GM20000 (cell line): ENCODE measurements around the gene VPS13A.

Experiments used
- DNase-seq: peaks from one replicate; pipeline ENCODE4 v3.0.0; 2012; ENCODE audit warnings: low spot score
- TF ChIP-seq, protein P1 (sequence below): IDR thresholded peaks from 2 replicates; pipeline ENCODE4 v1.5.1; 2012; ENCODE audit warnings: mild to moderate bottlenecking, control low read depth; ENCODE audit errors: extremely low read depth, missing control alignments

VPS13A gene

GRCh38 chr9:77422969-77423368 is 245.6 kb downstream of the VPS13A start:
- TF ChIP-seq, protein P1, sequence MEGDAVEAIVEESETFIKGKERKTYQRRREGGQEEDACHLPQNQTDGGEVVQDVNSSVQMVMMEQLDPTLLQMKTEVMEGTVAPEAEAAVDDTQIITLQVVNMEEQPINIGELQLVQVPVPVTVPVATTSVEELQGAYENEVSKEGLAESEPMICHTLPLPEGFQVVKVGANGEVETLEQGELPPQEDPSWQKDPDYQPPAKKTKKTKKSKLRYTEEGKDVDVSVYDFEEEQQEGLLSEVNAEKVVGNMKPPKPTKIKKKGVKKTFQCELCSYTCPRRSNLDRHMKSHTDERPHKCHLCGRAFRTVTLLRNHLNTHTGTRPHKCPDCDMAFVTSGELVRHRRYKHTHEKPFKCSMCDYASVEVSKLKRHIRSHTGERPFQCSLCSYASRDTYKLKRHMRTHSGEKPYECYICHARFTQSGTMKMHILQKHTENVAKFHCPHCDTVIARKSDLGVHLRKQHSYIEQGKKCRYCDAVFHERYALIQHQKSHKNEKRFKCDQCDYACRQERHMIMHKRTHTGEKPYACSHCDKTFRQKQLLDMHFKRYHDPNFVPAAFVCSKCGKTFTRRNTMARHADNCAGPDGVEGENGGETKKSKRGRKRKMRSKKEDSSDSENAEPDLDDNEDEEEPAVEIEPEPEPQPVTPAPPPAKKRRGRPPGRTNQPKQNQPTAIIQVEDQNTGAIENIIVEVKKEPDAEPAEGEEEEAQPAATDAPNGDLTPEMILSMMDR = no peak
- DNase-seq = no peak

DNA sequence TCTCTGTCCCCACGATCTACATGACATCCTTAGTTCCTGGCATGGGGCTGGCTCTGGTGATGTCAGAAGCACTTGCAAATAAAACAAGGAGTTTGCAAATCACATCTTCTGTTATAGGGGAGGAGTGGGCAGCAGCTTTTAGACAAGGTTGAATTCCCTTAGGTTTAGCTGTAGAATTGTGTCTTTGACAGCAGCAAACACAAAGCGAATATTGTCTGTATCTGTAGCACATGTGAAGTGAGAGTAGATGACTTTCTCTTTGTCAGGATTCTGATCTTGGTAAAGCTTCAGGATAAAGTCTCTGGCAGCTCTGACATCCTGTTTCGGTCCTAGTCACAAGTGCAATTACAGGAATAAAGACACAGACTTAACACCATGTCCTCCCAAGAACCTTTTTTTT is 246.5 kb downstream of the VPS13A start:
- DNase-seq = no peak
- TF ChIP-seq, protein P1 = no peak

- DNase-seq = no peak
- TF ChIP-seq, protein P1 = no peak
Measured at GRCh38 chr9:77424993-77425392, 247.7 kb downstream of the VPS13A start.

GRCh38 chr9:77426712-77427111 is 249.4 kb downstream of the VPS13A start:
- TF ChIP-seq, protein P1 = no peak
- DNase-seq = no peak

DNA sequence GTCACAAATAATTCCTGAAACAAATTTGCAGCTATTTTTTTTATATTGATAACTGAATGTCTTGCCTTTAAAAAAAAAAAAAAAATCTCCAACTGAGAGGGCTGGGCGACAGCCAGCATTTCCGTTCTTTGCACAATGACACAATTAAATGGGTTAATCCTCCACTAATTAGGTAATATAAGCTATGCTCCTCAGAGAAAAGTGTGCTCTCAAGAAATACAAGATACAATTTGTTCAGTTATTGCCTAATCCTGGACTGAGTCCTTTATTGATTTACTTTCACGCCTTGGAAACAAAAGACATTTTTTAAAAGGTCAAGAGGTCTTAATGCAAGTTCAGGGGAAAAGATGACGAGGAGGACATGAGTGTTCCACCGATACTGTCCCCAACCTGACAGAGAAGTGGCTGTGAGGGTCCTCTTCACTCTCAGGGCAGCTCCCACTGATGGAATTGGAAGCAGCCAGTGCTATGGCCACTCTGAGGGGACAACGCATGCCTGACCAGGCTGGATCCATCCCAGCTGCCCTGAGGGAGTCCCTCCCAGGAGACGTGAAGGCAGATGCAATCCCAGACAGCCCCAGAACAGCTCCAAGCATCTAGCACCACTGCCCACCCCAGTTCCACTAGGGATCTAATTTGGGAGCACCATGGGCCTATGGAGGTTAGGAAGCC is 250.1 kb downstream of the VPS13A start:
- no peak for DNase-seq
- TF ChIP-seq, protein P1 = no peak

- no peak for DNase-seq
- TF ChIP-seq, protein P1 = no peak
Measured at GRCh38 chr9:77429928-77430327, 252.6 kb downstream of the VPS13A start.

GRCh38 chr9:77432053-77432452 is 254.7 kb downstream of the VPS13A start:
- no peak for DNase-seq
- TF ChIP-seq, protein P1 = no peak
